HG02943 (cell line): Measurements from ENCODE around the gene COL5A2.

Experiments used
- ATAC-seq: cut with Tn5 transposase; IDR thresholded peaks from one replicate; pipeline ENCODE4 v1.9.1; 2021; ENCODE audit warnings: mild to moderate bottlenecking, low read depth, moderate library complexity; ENCODE audit not compliant: unreplicated experiment

The COL5A2 gene

GRCh38 chr2:189151906-189152305 lies 27.7 kb downstream of the COL5A2 start:
- no peak for ATAC-seq

- ATAC-seq = no peak
These were observed 29.5 kb downstream of the COL5A2 start for GRCh38 chr2:189150033-189150432.

GRCh38 chr2:189147989-189148388 lies 31.6 kb downstream of the COL5A2 start:
- ATAC-seq = no peak

GRCh38 chr2:189147361-189147760 lies 32.2 kb downstream of the COL5A2 start:
- ATAC-seq = no peak

- no peak for ATAC-seq
These were observed 33.0 kb downstream of the COL5A2 start for GRCh38 chr2:189146553-189146952.

GRCh38 chr2:189144700-189145211 lies 34.8 kb downstream of the COL5A2 start:
- no peak for ATAC-seq

- ATAC-seq = no peak
These were observed 35.6 kb downstream of the COL5A2 start for GRCh38 chr2:189143925-189144324.

GRCh38 chr2:189142893-189143759 lies 36.4 kb downstream of the COL5A2 start:
- ATAC-seq = peak; percentile 99

- ATAC-seq = no peak
These were observed 40.8 kb downstream of the COL5A2 start for GRCh38 chr2:189138800-189139199.

GRCh38 chr2:189137519-189137918 lies 42.0 kb downstream of the COL5A2 start:
- no peak for ATAC-seq

- ATAC-seq = no peak
These were observed 45.1 kb downstream of the COL5A2 start for GRCh38 chr2:189134485-189134884.

GRCh38 chr2:189131991-189132390 lies 47.6 kb downstream of the COL5A2 start:
- ATAC-seq = no peak

- ATAC-seq = no peak
These were observed 49.6 kb downstream of the COL5A2 start for GRCh38 chr2:189129971-189130370.

- ATAC-seq = no peak
These were observed 50.6 kb downstream of the COL5A2 start for GRCh38 chr2:189128970-189129369.

- no peak for ATAC-seq
These were observed 51.8 kb downstream of the COL5A2 start for GRCh38 chr2:189127756-189128155.

GRCh38 chr2:189125195-189125594 lies 54.4 kb downstream of the COL5A2 start:
- ATAC-seq = no peak

GRCh38 chr2:189124175-189124574 lies 55.4 kb downstream of the COL5A2 start:
- no peak for ATAC-seq

GRCh38 chr2:189118386-189118785 lies 61.2 kb downstream of the COL5A2 start:
- ATAC-seq = no peak

GRCh38 chr2:189116979-189117378 lies 62.6 kb downstream of the COL5A2 start:
- ATAC-seq = no peak

GRCh38 chr2:189116087-189116486 lies 63.5 kb downstream of the COL5A2 start:
- ATAC-seq = no peak

GRCh38 chr2:189115126-189115525 lies 64.4 kb downstream of the COL5A2 start:
- ATAC-seq = no peak

- no peak for ATAC-seq
These were observed 65.6 kb downstream of the COL5A2 start for GRCh38 chr2:189113963-189114362.
